Nephron (organoid): Measurements from ENCODE around the gene TNNT1.
A peak's percentile ranks its signal among the peaks of the same experiment; 100 is the strongest.

Experiments
- H3K27ac Mint-ChIP-seq, 3 experiments: 2 replicates each; pipeline ENCODE4 v1.8.0; 2020; ENCODE audit warnings: mixed read lengths in 3 of 3, mild to moderate bottlenecking in 2 of 3, moderate library complexity in 1 of 3
- H3K27me3 Mint-ChIP-seq: 2 replicates; pipeline ENCODE4 v1.8.0; 2021; ENCODE audit warnings: low read depth, mild to moderate bottlenecking, moderate library complexity, mixed read lengths
- H3K36me3 Mint-ChIP-seq: 2 replicates; pipeline ENCODE4 v1.8.0; 2020; ENCODE audit warnings: low read depth, mixed read lengths
- H3K4me1 Mint-ChIP-seq: 2 replicates; pipeline ENCODE4 v1.8.0; 2020; ENCODE audit warnings: mixed read lengths
- H3K4me3 Mint-ChIP-seq, 3 experiments: 2 replicates each; pipeline ENCODE4 v1.8.0; 2020; ENCODE audit warnings: mild to moderate bottlenecking in 3 of 3, mixed read lengths in 3 of 3, moderate library complexity in 2 of 3
- H3K9me3 Mint-ChIP-seq: 2 replicates; pipeline ENCODE4 v1.8.0; 2020; ENCODE audit warnings: mixed read lengths
- TF ChIP-seq, protein P1 (sequence below), 3 experiments: fragments of 200-600 bp; sonication (generic); IDR thresholded peaks; one replicate each; pipeline ENCODE4 v1.5.0; 2021; ENCODE audit warnings: antibody characterized with exemption in 3 of 3; ENCODE audit not compliant: unreplicated experiment in 3 of 3

The TNNT1 gene

DNA sequence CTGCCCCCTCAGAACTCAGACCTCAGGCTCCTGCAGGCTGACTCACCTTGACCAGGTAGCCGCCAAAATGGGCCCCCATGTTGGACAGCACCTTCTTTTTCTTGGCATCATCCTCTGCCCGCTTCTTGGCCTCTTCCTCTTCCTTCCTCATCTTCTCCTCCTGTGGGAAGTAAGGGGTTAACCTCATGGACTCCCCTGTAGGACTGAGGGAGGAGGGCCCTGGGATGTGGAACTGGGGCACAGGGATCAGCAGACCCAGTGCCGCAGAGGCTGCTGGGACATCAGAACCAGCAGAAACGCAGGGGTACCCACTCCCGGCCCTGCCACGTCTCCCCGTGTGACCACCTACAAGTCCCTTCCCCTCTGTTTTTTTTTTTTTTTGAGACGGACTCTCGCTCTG, 11.1 kb downstream of the TNNT1 start:
- H3K9me3 Mint-ChIP-seq, result no peaks in the 10 kb centered on the region
- H3K27me3 Mint-ChIP-seq, result peaks cover 13% of the 10 kb centered on the region
- no peak overlapping the region for H3K27ac Mint-ChIP-seq
- H3K36me3 Mint-ChIP-seq, result no peaks in the 10 kb centered on the region
- no peak overlapping the region for H3K4me3 Mint-ChIP-seq
- TF ChIP-seq, protein P1, sequence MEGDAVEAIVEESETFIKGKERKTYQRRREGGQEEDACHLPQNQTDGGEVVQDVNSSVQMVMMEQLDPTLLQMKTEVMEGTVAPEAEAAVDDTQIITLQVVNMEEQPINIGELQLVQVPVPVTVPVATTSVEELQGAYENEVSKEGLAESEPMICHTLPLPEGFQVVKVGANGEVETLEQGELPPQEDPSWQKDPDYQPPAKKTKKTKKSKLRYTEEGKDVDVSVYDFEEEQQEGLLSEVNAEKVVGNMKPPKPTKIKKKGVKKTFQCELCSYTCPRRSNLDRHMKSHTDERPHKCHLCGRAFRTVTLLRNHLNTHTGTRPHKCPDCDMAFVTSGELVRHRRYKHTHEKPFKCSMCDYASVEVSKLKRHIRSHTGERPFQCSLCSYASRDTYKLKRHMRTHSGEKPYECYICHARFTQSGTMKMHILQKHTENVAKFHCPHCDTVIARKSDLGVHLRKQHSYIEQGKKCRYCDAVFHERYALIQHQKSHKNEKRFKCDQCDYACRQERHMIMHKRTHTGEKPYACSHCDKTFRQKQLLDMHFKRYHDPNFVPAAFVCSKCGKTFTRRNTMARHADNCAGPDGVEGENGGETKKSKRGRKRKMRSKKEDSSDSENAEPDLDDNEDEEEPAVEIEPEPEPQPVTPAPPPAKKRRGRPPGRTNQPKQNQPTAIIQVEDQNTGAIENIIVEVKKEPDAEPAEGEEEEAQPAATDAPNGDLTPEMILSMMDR (IDR thresholded peaks at IDR 0.05; ENCODE audit: unreplicated experiment in 3 of 3), result no peak
- H3K4me1 Mint-ChIP-seq, result peaks cover 4% of the 10 kb centered on the region

- H3K4me1 Mint-ChIP-seq, result peaks cover 4% of the 10 kb centered on the region
- TF ChIP-seq, protein P1 (IDR thresholded peaks at IDR 0.05; ENCODE audit: unreplicated experiment in 3 of 3), result no peak
- H3K27ac Mint-ChIP-seq, result no peak overlapping the region
- H3K27me3 Mint-ChIP-seq, result peaks cover 13% of the 10 kb centered on the region
- no peaks in the 10 kb centered on the region for H3K9me3 Mint-ChIP-seq
- no peaks in the 10 kb centered on the region for H3K36me3 Mint-ChIP-seq
- H3K4me3 Mint-ChIP-seq, result no peak overlapping the region
These were observed 12.5 kb downstream of the TNNT1 start for GRCh38 chr19:55136399-55137102.

DNA sequence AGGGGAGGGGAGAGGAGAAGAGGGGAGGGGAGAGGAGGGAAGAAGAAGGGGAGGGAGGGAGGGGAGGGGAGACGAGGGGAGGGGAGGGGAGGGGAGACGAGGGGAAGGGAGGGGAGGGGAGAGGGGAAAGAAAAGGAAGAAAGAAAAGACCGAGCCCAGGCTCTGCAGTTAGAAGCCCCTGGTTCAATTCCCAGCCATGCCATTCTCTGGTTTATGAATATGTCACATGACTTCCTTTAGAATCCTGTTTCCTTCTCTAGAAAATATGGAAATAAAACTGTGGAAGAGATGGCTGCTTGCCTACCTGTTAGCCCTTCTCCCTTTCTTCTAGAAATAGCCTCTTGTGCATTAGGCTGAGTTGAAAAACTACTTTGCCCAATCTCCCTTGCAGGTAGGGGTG, 14.3 kb downstream of the TNNT1 start:
- H3K27me3 Mint-ChIP-seq, result peaks cover 5% of the 10 kb centered on the region
- H3K9me3 Mint-ChIP-seq, result no peaks in the 10 kb centered on the region
- H3K36me3 Mint-ChIP-seq, result no peaks in the 10 kb centered on the region
- TF ChIP-seq, protein P1 (IDR thresholded peaks at IDR 0.05; ENCODE audit: unreplicated experiment in 3 of 3), result no peak
- no peak overlapping the region for H3K4me3 Mint-ChIP-seq
- H3K27ac Mint-ChIP-seq, result no peak overlapping the region
- H3K4me1 Mint-ChIP-seq, result no peaks in the 10 kb centered on the region

DNA sequence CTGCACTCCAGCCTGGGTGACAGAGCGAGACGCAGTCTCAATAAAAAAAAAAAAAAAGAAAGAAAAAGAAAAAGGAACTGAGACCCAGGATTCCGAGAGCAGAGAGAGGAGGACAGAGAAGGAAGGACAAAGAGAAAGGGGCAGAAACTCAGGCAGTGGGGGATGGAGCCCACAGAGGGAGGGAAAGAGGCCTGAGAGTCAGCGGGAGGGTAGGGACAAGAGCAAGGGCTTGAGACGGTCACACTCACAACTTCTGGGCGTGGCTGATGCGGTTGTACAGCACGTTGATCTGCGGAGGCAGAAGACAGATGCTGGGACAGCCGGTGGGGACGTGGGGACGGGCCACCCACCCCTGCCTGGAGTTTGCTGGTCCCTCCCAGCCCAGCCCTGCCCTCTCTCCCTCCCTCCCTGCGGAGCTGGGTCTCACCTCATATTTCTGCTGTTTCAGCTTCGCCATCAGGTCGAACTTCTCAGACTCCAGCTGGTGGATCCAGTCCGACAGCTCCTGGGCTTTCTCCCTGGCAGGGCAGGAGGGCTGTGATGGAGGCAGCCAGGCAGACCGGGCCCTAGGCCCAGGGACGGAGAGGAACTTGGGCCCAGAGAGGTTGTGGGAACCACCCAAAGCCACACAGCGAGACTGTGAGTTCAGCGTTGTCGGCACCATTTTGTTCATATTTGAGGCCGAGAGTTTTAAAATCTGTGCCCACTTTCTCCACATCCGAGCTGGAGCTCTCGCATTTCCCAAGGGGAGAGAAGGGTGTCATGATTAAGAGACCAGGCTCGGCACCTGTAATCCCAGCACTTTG, 15.2 kb downstream of the TNNT1 start:
- H3K27ac Mint-ChIP-seq, result no peak overlapping the region
- no peaks in the 10 kb centered on the region for H3K9me3 Mint-ChIP-seq
- no peak overlapping the region for H3K4me3 Mint-ChIP-seq
- peaks cover 5% of the 10 kb centered on the region for H3K27me3 Mint-ChIP-seq
- H3K36me3 Mint-ChIP-seq, result no peaks in the 10 kb centered on the region
- no peaks in the 10 kb centered on the region for H3K4me1 Mint-ChIP-seq
- TF ChIP-seq, protein P1 (IDR thresholded peaks at IDR 0.05; ENCODE audit: unreplicated experiment in 3 of 3), result no peak

- no peaks in the 10 kb centered on the region for H3K4me1 Mint-ChIP-seq
- no peak overlapping the region for H3K4me3 Mint-ChIP-seq
- H3K9me3 Mint-ChIP-seq, result no peaks in the 10 kb centered on the region
- TF ChIP-seq, protein P1 (IDR thresholded peaks at IDR 0.05; ENCODE audit: unreplicated experiment in 3 of 3), result peak in 2 of 3 experiments; percentile 13 to 33
- no peak overlapping the region for H3K27ac Mint-ChIP-seq
- peaks cover 6% of the 10 kb centered on the region for H3K27me3 Mint-ChIP-seq
- H3K36me3 Mint-ChIP-seq, result no peaks in the 10 kb centered on the region
These were observed 16.4 kb downstream of the TNNT1 start for GRCh38 chr19:55132453-55133129.
